ENCODE data around the gene JMJD8. TPM values are rescaled to one million over a fixed set of nuclear protein-coding genes. Genes with fewer than 3 reads are reported as not detected.
A peak's percentile ranks its signal among the peaks of the same experiment; 100 is the strongest.

Gene JMJD8
- total RNA-seq, 4 donors from 2014 or later = 73.2 to 114 (median 88.1) TPM

DNA sequence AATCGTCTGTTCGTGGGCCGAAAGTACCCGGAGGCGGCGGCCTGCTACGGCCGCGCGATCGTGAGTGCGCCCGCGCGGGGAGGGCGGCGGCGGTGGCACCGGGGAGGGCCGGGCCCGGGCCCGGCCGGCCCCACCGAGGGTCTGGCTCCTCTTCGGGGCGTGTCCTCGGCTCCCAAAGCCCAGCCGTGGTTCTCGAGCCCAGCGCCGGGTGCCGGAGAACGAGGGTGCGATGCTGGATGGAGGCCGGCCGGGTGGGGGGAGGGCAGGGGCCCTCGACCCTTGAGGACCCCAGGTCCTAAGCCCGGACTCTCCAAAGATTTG lies 3.5 kb downstream of the JMJD8 start:
- intact Hi-C loops (cut with DNase I) = no loop called here
- peak overlapping the region; percentile 81 to 98 (median 96) for H3K4me3 ChIP-seq
- H3K9me3 ChIP-seq = no peaks in the 10 kb centered on the region
- H3K27me3 ChIP-seq = peaks cover 0 to 5% (median 0%) of the 10 kb centered on the region in 4 donors
- H3K27ac ChIP-seq (replicated peaks in 1 of 4) = peak overlapping the region; percentile 93 to 98 (median 96)
- no peak for DNase-seq (ENCODE audit: extremely low spot score)
- TF ChIP-seq EP300 (IDR thresholded peaks at IDR 0.05) (no peak), CTCF (IDR thresholded peaks at IDR 0.05) (no peak), POLR2A (IDR thresholded peaks at IDR 0.05; ENCODE audit: low read depth) (no peak), POLR2AphosphoS5 (IDR thresholded peaks at IDR 0.05) (no peak)
- WGBS = no CpG with 5 or more reads among the region's 38 CpGs
- H3K4me1 ChIP-seq = peaks cover 55 to 68% (median 66%) of the 10 kb centered on the region in 4 donors
- peaks cover 16 to 27% (median 24%) of the 10 kb centered on the region in 4 donors for H3K36me3 ChIP-seq

DNA sequence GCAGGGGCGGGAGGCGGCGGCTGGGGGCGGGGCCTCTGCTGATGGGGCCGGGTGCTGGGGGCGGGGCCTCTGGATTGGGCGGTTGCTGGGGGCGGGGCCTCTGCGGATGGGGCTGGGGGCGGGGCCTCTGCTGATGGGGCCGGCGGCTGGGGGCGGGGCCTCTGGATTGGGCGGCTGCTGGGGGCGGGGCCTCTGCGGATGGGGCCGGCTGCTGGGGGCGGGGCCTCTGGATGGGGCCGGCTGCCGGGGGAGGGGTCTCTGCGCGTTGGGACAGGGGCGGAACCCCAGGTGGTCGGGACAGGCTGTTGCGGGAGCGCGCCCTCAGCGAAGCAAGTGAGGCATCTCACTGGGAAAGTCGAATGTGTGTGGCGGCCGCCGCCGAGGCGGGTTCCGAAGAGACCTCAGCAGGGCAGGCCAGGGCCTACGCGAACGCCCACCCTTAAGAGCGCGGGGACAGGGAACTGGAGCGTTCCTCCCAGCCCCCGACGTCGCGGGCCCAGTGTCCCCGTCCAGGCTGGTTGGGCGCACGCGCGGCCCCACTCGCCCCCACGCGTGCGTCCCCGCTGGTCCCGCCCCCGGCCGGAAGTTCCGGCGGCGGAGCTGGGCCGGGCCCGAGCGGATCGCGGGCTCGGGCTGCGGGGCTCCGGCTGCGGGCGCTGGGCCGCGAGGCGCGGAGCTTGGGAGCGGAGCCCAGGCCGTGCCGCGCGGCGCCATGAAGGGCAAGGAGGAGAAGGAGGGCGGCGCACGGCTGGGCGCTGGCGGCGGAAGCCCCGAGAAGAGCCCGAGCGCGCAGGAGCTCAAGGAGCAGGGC lies 4.1 kb downstream of the JMJD8 start, which contains the start of gene STUB1:
Gene STUB1 (plus strand): TSS at position 597 of the 811 bp plus-strand sequence. CDS start 116 bp downstream, at position 713.
- peak; percentile 98 for DNase-seq (ENCODE audit: extremely low spot score)
- Histone ChIP-seq H3K27me3 (peaks cover 0 to 5% (median 0%) of the 10 kb centered on the region in 4 donors), H3K27ac (replicated peaks in 1 of 4) (peak within 1 kb of the TSS; percentile 93 to 98 (median 96)), H3K4me1 (peaks cover 53 to 68% (median 66%) of the 10 kb centered on the region in 4 donors), H3K4me3 (peak within 1 kb of the TSS; percentile 81 to 98 (median 96)), H3K9me3 (no peaks in the 10 kb centered on the region), H3K36me3 (peaks cover 16 to 23% (median 22%) of the 10 kb centered on the region in 4 donors)
- 0% methylated on average over 7 of the region's 91 CpGs for WGBS
- intact Hi-C loops (cut with DNase I) = no loop called here
- TF ChIP-seq POLR2AphosphoS5 (IDR thresholded peaks at IDR 0.05) = peak; percentile 68 to 71
- TF ChIP-seq CTCF (IDR thresholded peaks at IDR 0.05) = peak in 1 of 3 experiments; percentile 19
- no peak for TF ChIP-seq POLR2A (IDR thresholded peaks at IDR 0.05; ENCODE audit: low read depth)

GRCh38 chr16:678858-679813 lies 5.0 kb downstream of the JMJD8 start:
- Histone ChIP-seq H3K4me1 (peaks cover 49 to 70% (median 63%) of the 10 kb centered on the region in 4 donors), H3K27me3 (peaks cover 0 to 5% (median 0%) of the 10 kb centered on the region in 4 donors), H3K4me3 (peak overlapping the region; percentile 81 to 98 (median 96)), H3K27ac (replicated peaks in 1 of 4) (peak overlapping the region; percentile 93 to 98 (median 96)), H3K36me3 (peaks cover 16 to 23% (median 23%) of the 10 kb centered on the region in 4 donors), H3K9me3 (no peaks in the 10 kb centered on the region)
- TF ChIP-seq POLR2AphosphoS5 (IDR thresholded peaks at IDR 0.05) = peak in 1 of 2 donors; percentile 25
- TF ChIP-seq POLR2A (IDR thresholded peaks at IDR 0.05; ENCODE audit: low read depth) = no peak
- WGBS = 4% methylated on average over 17 of the region's 52 CpGs
- DNase-seq (ENCODE audit: extremely low spot score) = no peak
- intact Hi-C loops (cut with DNase I) = no loop called here

DNA sequence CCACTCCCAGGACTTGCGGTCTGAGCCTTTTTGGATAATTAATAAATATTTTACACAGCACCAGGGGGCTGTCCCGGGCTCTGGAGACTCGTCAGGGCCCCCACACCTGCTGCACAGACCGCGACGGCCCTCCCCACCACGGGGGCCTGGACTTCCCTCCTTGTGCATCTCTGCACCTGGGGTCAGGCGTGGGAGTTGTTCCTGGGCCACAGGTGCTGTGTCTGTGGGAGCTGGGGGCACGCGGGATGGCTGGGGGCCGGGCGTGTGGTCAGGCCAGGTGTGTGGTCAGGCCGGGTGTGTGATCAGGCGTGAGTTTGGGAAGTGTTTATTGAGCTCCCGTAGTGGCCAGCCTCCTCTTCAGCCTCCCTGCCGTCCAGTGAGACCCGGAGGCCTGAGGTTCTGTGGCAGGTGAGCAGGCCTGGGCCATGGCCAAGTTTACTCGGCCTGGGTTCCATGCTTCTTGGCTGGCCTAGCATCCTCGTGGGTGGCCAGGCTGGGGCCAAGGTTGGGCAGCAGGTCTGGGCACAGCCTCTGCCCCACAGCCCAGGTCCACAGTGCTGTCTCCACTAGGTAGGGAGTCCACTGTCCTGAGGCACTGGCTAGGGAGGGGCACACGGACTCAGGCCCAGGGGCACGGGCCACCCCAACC lies 5.8 kb downstream of the JMJD8 start:
- intact Hi-C loops (cut with DNase I) = no loop called here

More for the DNA sequence above, 5.8 kb downstream of the JMJD8 start:
- Histone ChIP-seq H3K4me3 (no peak overlapping the region), H3K36me3 (peaks cover 20 to 29% (median 29%) of the 10 kb centered on the region in 4 donors), H3K9me3 (no peaks in the 10 kb centered on the region), H3K4me1 (peaks cover 45 to 66% (median 57%) of the 10 kb centered on the region in 4 donors), H3K27me3 (peaks cover 0 to 5% (median 0%) of the 10 kb centered on the region in 4 donors), H3K27ac (replicated peaks in 1 of 4) (peak overlapping the region in 1 of 4 donors; percentile 96)
- 79% methylated on average over 11 of the region's 21 CpGs for WGBS
- TF ChIP-seq CTCF (IDR thresholded peaks at IDR 0.05) (no peak), POLR2AphosphoS5 (IDR thresholded peaks at IDR 0.05) (no peak), POLR2A (IDR thresholded peaks at IDR 0.05; ENCODE audit: low read depth) (no peak), EP300 (IDR thresholded peaks at IDR 0.05) (no peak)
- DNase-seq (ENCODE audit: extremely low spot score) = no peak

All from esophagus muscularis mucosa (tissue), 4 donors.